HG02571 (cell line): ENCODE results near the gene CITED2.

Source experiments
- ATAC-seq: cut with Tn5 transposase; IDR thresholded peaks from one replicate; pipeline ENCODE4 v1.9.1; 2021; ENCODE audit warnings: mild to moderate bottlenecking, moderate library complexity; ENCODE audit not compliant: unreplicated experiment

CITED2 gene

GRCh38 chr6:139386404-139386803 lies 12.0 kb upstream of the CITED2 start:
- ATAC-seq, result no peak

GRCh38 chr6:139381216-139381865 lies 6.9 kb upstream of the CITED2 start:
- no peak for ATAC-seq

DNA sequence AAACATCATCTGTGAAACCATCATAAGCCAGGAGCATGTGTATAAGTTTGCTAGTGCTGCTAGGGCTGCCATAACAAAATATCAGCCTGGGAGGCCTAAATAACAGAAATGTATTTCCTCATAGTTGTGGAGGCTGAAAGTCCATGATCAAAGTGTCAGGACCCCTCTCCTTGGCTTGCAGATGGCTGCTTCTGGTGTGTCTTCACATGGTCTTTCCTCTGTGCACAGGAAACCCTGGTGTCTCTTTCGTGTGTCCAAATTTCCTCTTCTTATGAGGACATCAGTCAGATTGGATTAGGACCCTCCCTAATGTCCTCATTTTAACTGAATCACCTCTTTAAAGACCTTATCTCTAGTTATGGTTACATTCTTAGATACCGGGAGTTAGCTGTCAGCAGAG lies 6.2 kb upstream of the CITED2 start:
- ATAC-seq, result no peak

GRCh38 chr6:139380168-139380567 lies 5.7 kb upstream of the CITED2 start:
- no peak for ATAC-seq

DNA sequence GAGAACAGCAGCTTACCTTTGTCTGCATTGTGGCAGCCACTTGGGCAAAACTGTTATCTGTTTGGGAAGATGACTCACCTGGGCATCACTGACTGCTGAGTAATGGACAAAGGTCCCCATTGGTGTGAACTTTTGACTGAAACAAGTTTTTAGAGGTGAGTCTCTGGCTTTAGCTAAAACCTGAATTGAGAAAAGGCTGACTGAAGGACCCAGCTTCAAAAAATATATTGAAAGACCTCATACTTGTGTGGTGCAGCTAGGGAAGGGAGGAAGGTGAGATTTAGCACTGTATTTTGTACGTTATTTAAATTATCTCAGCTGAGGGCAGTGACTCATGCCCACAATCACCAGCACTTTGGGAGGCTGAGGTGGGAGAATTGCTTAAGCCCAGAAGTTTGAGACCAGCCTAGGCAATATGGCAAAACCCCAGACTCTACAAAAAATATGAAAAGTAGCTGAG lies 4.5 kb upstream of the CITED2 start:
- no peak for ATAC-seq

GRCh38 chr6:139378226-139378625 lies 3.8 kb upstream of the CITED2 start:
- no peak for ATAC-seq

DNA sequence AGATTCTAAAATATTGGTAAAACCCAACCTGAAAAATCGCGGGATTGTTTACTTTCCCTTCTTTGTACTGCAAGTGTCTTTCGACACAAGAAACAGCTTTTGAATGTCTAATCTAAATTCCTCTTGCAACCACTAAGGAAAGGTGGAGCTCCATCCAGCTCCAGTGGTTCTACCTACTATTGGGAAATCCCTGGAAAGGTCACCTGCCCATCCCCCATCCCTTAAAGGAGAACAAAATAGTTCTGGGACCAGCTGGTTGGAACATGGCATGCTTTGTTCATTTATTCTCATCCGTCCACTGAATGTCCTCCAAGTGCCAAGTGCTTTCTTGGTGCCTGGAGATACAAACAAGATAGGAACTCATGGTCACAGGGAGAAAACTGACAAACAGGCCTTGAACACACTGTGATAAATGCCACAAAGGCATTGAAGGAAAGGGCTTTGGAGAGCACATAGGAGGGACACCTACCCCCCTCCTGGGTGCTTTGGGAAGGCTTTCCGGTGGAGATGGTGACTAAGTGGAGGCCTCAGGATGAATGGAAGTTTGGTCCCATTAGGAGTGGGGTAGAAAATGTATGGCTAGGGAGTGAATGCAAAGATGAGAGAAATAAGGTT lies 2.3 kb upstream of the CITED2 start:
- no peak for ATAC-seq

- no peak for ATAC-seq
These were observed 1.5 kb upstream of the CITED2 start for GRCh38 chr6:139376017-139376330.

DNA sequence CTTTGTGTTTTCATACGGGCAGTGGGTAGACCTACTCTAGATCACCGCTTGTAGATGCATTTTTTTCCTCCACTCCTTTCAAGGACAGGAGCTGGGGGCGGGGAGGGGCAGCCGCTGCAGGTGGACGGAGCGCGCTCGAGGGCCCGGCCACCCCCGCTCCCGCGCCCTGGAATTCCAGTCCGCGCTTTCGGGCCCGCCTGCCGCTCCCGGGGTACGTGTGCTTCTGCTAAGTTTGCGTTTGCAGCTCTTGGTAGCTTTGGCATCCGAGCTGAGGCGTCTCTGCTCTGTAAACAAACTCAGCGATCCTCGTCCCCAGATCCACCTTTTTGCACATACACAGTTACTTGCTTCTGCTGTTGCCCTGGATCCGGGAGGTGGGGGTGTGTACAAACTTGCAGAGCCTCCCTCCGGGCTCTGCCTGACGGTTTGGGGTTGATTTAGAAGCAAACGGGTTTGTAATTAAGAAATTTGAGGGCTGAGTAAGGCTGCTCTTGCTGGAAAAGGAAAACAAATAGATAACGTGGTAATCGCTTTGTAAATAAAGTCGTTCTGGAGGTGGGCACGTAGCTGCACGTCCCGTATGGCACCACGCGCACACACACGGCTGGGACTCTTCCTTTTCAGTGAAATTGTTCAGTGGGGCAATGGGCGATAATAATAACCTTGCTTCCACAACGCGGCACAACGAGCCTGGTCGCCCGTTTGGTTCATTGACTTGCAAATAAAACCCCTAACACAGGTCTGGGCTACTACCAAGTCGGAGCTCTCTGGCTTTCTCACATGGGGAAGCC lies 973 bp upstream of the CITED2 start:
- peak; percentile 55 for ATAC-seq

GRCh38 chr6:139373928-139374356 lies 506 bp downstream of the CITED2 start:
- no peak for ATAC-seq

- peak; percentile 21 for ATAC-seq
These were observed 1.1 kb downstream of the CITED2 start for GRCh38 chr6:139373154-139373927.

DNA sequence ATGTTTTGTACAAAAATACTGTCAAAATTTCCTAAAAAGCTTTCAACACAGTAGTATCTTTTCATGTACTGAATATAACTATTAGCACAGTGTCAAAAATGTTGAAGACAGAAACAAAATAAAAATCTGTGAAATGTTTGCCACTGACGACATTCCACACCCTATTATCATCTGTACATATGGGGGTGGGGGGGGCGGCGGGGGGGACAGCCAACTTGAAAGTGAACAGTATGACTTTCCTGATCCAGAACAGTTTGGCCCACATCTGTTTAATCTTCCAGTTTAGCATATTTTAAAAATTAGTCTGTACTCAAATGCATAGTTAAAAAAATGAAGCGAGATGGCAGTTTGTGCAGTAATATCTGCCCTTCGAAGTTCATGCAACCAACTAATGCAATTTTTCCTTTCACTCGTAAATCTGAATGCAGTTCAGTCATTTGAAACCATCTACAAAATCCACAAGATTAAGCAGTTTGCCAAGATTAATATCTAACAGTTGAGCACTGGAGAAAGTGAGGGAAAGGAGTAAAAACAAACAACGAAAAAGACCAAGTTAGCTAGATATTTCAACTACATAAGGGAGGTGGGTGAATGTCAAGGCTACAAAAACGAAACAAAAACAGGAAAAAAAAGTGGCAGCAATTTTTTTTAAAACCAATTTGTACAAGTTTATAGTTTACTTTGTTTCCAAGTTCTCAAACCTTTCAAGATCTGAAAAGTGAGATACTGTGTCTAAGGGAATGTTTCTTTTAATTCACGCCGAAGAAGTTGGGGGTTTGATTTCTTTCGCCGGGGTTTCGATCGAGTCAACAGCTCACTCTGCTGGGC lies 1.9 kb downstream of the CITED2 start:
- ATAC-seq, result no peak

GRCh38 chr6:139371421-139372203 lies 2.8 kb downstream of the CITED2 start:
- no peak for ATAC-seq

GRCh38 chr6:139370999-139371345 lies 3.5 kb downstream of the CITED2 start:
- ATAC-seq, result no peak

- no peak for ATAC-seq
These were observed 4.0 kb downstream of the CITED2 start for GRCh38 chr6:139370283-139370998.

DNA sequence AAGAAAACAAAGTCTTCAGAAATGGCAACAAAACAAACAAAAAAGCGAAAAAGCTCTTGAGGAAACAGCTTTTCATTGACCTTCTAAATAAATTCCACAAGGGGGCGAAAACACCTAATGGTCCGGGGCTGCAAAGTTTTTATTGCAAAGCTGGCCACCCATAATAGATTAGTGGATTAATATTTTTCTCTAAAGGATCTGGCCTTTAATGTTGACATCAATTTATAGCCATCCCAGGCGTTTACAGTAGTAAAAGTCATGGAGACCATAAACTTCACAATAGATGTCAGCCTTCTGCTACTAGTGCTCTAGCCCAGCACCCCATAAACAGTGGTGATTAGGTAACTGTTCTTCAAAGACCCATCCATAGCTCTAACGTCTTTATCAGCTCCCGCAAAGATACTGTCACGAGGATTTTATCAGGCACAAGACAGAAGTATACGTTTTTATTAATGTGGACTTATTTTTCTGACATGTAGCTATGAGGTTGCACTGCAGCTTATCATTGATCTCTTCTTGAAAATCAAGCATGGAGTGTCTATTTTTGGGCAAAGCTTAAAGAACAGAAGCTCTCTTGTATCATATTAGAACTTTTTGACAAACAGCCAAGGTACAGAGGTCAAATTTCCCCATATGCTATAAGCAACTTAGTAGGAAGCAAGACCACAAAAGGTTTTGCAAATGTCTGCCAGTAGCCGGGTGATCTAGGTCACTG lies 4.7 kb downstream of the CITED2 start:
- ATAC-seq, result no peak

GRCh38 chr6:139369068-139369467 lies 5.4 kb downstream of the CITED2 start:
- ATAC-seq, result no peak

GRCh38 chr6:139368661-139369060 lies 5.8 kb downstream of the CITED2 start:
- ATAC-seq, result no peak
